SK-N-SH (cell line): ENCODE results near the gene MAP1B. TPM values are rescaled to one million over a fixed set of nuclear protein-coding genes. Genes with fewer than 3 reads are reported as not detected.

Experiments
- CTCF ChIA-PET: fragments of 300-600, 350-600 bp; formaldehyde crosslinking; extraction: SDS; loops from one replicate; lab custom pipeline; 2021; lab: Yijun Ruan, JAX
- POLR2A ChIA-PET: fragments of 350-600 bp; sonication (Branson Sonifier 250); formaldehyde crosslinking; extraction: SDS; loops from one replicate; lab custom pipeline; 2020; ENCODE audit warnings: antibody characterized with exemption, inconsistent platforms; lab: Yijun Ruan, JAX
- DNase-seq: peaks from one replicate; pipeline ENCODE4 v3.0.0; 2012
- H2AFZ ChIP-seq: fragments of 200-600 bp; sonication (generic); 2 replicates; pipeline ENCODE4 v1.8.1; 2016; ENCODE audit warnings: antibody characterized with exemption, mild to moderate bottlenecking, low read depth
- H3F3A ChIP-seq: fragments of 200-600 bp; sonication (generic); replicated peaks from 2 replicates; pipeline ENCODE3; 2016; ENCODE audit warnings: antibody characterized with exemption, mild to moderate bottlenecking; ENCODE audit not compliant: insufficient read depth
- H3K27ac ChIP-seq, 2 experiments: fragments of 200-500 bp in 1 of 2; fragments of 200-600 bp in 1 of 2; sonication (Bioruptor generic) in 1 of 2; sonication (generic), shearing (Covaris generic) in 1 of 2; 2 replicates each; pipeline versions ENCODE4 v1.5.1 to v1.6.1; 2014 to 2016; ENCODE audit warnings: low read depth in 2 of 2, inconsistent platforms in 1 of 2, low read length in 1 of 2, mild to moderate bottlenecking in 1 of 2, mixed read lengths in 1 of 2
- H3K27me3 ChIP-seq: fragments of 200-600 bp; sonication (generic), shearing (Covaris generic); 2 replicates; pipeline ENCODE4 v1.6.1; 2016; ENCODE audit warnings: mixed run types; ENCODE audit not compliant: insufficient read depth
- H3K36me3 ChIP-seq, 2 experiments: fragments of 200-500 bp in 1 of 2; fragments of 200-600 bp in 1 of 2; sonication (Bioruptor generic) in 1 of 2; sonication (generic) in 1 of 2; replicated peaks in 1 of 2; 2 replicates each; pipeline versions ENCODE3 to v1.5.1; 2014 to 2016; ENCODE audit warnings: low read length in 1 of 2, mild to moderate bottlenecking in 1 of 2; ENCODE audit not compliant: insufficient read depth in 2 of 2, control insufficient read depth in 1 of 2
- H3K4me1 ChIP-seq, 2 experiments: fragments of 200-500 bp in 1 of 2; fragments of 200-600 bp in 1 of 2; sonication (Bioruptor generic) in 1 of 2; sonication (generic), shearing (Covaris generic) in 1 of 2; 2 replicates each; pipeline versions ENCODE4 v1.5.1 to v1.6.1; 2014 to 2016; ENCODE audit warnings: low read depth in 1 of 2, low read length in 1 of 2, mixed run types in 1 of 2; ENCODE audit not compliant: insufficient read depth in 2 of 2, control insufficient read depth in 1 of 2
- H3K4me2 ChIP-seq: fragments of 200-600 bp; sonication (generic), shearing (Covaris generic); 2 replicates; pipeline ENCODE4 v1.6.1; 2017; ENCODE audit warnings: mixed run types
- H3K4me3 ChIP-seq, 2 experiments: fragments of 200-500 bp in 1 of 2; fragments of 200-600 bp in 1 of 2; sonication (Bioruptor generic) in 1 of 2; sonication (generic), shearing (Covaris generic) in 1 of 2; 2 replicates each; pipeline versions ENCODE4 v1.5.1 to v1.8.1; 2014 to 2016; ENCODE audit warnings: low read depth in 2 of 2, inconsistent platforms in 1 of 2, low read length in 1 of 2, mild to moderate bottlenecking in 1 of 2, mixed read lengths in 1 of 2, moderate library complexity in 1 of 2
- H3K79me2 ChIP-seq: fragments of 200-600 bp; sonication (generic); 2 replicates; pipeline ENCODE4 v1.8.1; 2017; ENCODE audit warnings: mild to moderate bottlenecking; ENCODE audit not compliant: insufficient read depth
- H3K9ac ChIP-seq: fragments of 200-600 bp; sonication (generic); 2 replicates; pipeline ENCODE4 v1.6.1; 2017; ENCODE audit warnings: mixed run types
- H3K9me2 ChIP-seq: fragments of 200-600 bp; sonication (generic); 2 replicates; pipeline ENCODE4 v1.6.1; 2017; ENCODE audit warnings: mixed run types
- H3K9me3 ChIP-seq: fragments of 200-600 bp; sonication (generic); 2 replicates; pipeline ENCODE4 v1.6.1; 2017; ENCODE audit warnings: mixed run types, mild to moderate bottlenecking, moderate library complexity
- H4K20me1 ChIP-seq: fragments of 200-600 bp; sonication (generic); 2 replicates; pipeline ENCODE4 v1.6.1; 2017; ENCODE audit warnings: mild to moderate bottlenecking, mixed run types; ENCODE audit not compliant: insufficient read depth
- FOSL2 ChIP-seq: IDR thresholded peaks from 2 replicates; pipeline ENCODE4 v1.4.0; 2012; ENCODE audit warnings: low read depth, mild to moderate bottlenecking, moderate library complexity, borderline replicate concordance
- FOXJ3 ChIP-seq: sonication (generic); formaldehyde crosslinking; IDR thresholded peaks from 2 replicates; pipeline ENCODE4 v1.5.1; 2020; ENCODE audit warnings: mild to moderate bottlenecking, missing genetic modification reagents
- FOXM1 ChIP-seq: IDR thresholded peaks from 2 replicates; pipeline ENCODE4 v1.4.0; 2012; ENCODE audit warnings: low read depth, mild to moderate bottlenecking
- GABPA ChIP-seq: IDR thresholded peaks from 2 replicates; pipeline ENCODE4 v1.4.0; 2012; ENCODE audit warnings: low read depth, mild to moderate bottlenecking
- GATA2 ChIP-seq: sonication (generic); formaldehyde crosslinking; IDR thresholded peaks from 2 replicates; pipeline ENCODE4 v1.5.0; 2020; ENCODE audit warnings: mild to moderate bottlenecking, missing genetic modification reagents
- JUND ChIP-seq: IDR thresholded peaks from 2 replicates; pipeline ENCODE4 v1.4.0; 2012
- RFX5 ChIP-seq: IDR thresholded peaks from 2 replicates; pipeline ENCODE4 v1.6.1; 2012; ENCODE audit warnings: mild to moderate bottlenecking, improper control_type of control experiment, low read length
- SIN3A ChIP-seq: IDR thresholded peaks from 2 replicates; pipeline ENCODE4 v1.6.1; 2012; ENCODE audit warnings: low read depth, mild to moderate bottlenecking, low read length, moderate library complexity, borderline replicate concordance
- USF2 ChIP-seq: fragments of 150-350 bp; IDR thresholded peaks from 2 replicates; pipeline ENCODE4 v1.6.1; 2017; ENCODE audit warnings: antibody characterized with exemption, low read length, low read depth, borderline replicate concordance
- YY1 ChIP-seq: IDR thresholded peaks from 2 replicates; pipeline ENCODE4 v1.4.0; 2012; ENCODE audit warnings: low read depth, mild to moderate bottlenecking
- ZBTB33 ChIP-seq: IDR thresholded peaks from 2 replicates; pipeline ENCODE4 v1.4.0; 2012; ENCODE audit warnings: low read depth, borderline replicate concordance
- WGBS: methylation state at CpG from one replicate; pipeline ENCODE4 v1.1.6; 2017; ENCODE audit warnings: low lambda C conversion rate; 5-methylcytosine and 5-hydroxymethylcytosine counted together
- polyA plus RNA-seq, 3 experiments: library from polyadenylated mRNA; depleted of rRNA; stranded (reverse); fragments of >200 nt; gene quantifications; 2 replicates each; pipeline ENCODE4 v1.2.3, GENCODE V29; 2012
- TF ChIP-seq, protein P1 (sequence below): IDR thresholded peaks from 2 replicates; pipeline ENCODE4; 2012
- TF ChIP-seq, protein P2 (sequence below): IDR thresholded peaks from 2 replicates; pipeline ENCODE4 v1.6.1; 2012; ENCODE audit warnings: mild to moderate bottlenecking, low read depth, low read length, moderate library complexity

Gene MAP1B
- polyA plus RNA-seq, 1 of the 3 experiments (the other 2 are of a cell fraction) = 47.5 TPM

- Histone ChIP-seq H3K9me2 (no peaks in the 10 kb centered on the region), H2AFZ (no peak overlapping the region), H3F3A (peaks cover 15% of the 10 kb centered on the region), H3K9ac (no peak overlapping the region), H3K4me3 (no peak overlapping the region), H3K4me1 (peaks cover 5 to 31% of the 10 kb centered on the region in 2 experiments)
- POLR2A ChIA-PET = no interaction called here
- TF ChIP-seq YY1 = no peak
- no peak for TF ChIP-seq JUND
- TF ChIP-seq, protein P1, sequence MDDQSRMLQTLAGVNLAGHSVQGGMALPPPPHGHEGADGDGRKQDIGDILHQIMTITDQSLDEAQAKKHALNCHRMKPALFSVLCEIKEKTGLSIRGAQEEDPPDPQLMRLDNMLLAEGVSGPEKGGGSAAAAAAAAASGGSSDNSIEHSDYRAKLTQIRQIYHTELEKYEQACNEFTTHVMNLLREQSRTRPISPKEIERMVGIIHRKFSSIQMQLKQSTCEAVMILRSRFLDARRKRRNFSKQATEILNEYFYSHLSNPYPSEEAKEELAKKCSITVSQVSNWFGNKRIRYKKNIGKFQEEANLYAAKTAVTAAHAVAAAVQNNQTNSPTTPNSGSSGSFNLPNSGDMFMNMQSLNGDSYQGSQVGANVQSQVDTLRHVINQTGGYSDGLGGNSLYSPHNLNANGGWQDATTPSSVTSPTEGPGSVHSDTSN = no peak
- TF ChIP-seq GABPA = no peak
- no peak for TF ChIP-seq RFX5
- no peak for TF ChIP-seq USF2
- TF ChIP-seq, protein P2, sequence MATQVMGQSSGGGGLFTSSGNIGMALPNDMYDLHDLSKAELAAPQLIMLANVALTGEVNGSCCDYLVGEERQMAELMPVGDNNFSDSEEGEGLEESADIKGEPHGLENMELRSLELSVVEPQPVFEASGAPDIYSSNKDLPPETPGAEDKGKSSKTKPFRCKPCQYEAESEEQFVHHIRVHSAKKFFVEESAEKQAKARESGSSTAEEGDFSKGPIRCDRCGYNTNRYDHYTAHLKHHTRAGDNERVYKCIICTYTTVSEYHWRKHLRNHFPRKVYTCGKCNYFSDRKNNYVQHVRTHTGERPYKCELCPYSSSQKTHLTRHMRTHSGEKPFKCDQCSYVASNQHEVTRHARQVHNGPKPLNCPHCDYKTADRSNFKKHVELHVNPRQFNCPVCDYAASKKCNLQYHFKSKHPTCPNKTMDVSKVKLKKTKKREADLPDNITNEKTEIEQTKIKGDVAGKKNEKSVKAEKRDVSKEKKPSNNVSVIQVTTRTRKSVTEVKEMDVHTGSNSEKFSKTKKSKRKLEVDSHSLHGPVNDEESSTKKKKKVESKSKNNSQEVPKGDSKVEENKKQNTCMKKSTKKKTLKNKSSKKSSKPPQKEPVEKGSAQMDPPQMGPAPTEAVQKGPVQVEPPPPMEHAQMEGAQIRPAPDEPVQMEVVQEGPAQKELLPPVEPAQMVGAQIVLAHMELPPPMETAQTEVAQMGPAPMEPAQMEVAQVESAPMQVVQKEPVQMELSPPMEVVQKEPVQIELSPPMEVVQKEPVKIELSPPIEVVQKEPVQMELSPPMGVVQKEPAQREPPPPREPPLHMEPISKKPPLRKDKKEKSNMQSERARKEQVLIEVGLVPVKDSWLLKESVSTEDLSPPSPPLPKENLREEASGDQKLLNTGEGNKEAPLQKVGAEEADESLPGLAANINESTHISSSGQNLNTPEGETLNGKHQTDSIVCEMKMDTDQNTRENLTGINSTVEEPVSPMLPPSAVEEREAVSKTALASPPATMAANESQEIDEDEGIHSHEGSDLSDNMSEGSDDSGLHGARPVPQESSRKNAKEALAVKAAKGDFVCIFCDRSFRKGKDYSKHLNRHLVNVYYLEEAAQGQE = no peak
- TF ChIP-seq FOXM1 = no peak
- TF ChIP-seq SIN3A = no peak
- TF ChIP-seq ZBTB33 = no peak
- no peak for TF ChIP-seq FOXJ3 (CRISPR knock-in tag)
- no peak for TF ChIP-seq GATA2 (CRISPR knock-in tag)
- no peak for TF ChIP-seq FOSL2
- TF ChIP-seq, all 33 proteins: peak for 0
- Histone ChIP-seq H3K4me2 (no peak overlapping the region), H3K27ac (no peak overlapping the region), H3K36me3 (peaks cover 7 to 12% of the 10 kb centered on the region in 2 experiments), H3K79me2 (peaks cover 39% of the 10 kb centered on the region), H4K20me1 (no peaks in the 10 kb centered on the region), H3K27me3 (no peaks in the 10 kb centered on the region), H3K9me3 (no peaks in the 10 kb centered on the region)
- CTCF ChIA-PET = interaction anchor here (1.4 kb wide), 1 partner anchor 11 kb away, joined by 4 read pairs; no protein-coding TSS in a partner anchor
- no peak for DNase-seq
- WGBS = 94% methylated on average over 5 of the region's 5 CpGs
These were observed 134.2 kb downstream of the MAP1B start for GRCh38 chr5:72241346-72242003.
